ENCODE results near the gene CALB2.

DNA sequence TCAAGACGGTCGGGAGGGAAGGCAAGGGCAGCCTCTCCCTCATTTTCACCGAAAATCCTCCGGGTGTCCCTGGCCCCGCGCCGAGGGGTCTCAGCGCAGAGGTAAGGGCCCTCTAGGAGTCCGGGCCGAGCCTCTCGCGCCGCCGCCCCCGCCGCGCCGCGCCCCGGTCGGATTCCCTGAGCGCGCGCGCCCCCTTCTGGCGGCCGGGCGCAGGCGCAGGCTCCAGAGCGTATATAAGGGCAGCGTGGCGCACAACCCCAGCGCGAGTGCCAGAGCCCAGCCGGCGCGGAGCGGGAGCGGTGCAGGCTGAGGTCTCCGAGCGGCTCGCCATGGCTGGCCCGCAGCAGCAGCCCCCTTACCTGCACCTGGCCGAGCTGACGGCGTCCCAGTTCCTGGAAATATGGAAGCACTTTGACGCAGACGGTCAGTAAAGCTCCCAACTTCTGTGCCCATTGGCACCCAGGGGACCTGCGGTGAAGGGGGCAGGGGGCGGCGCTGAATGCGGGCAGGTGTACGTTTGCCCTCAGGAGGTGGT lies at the start of gene CALB2:
- TF ChIP-seq CTCF (IDR thresholded peaks at IDR 0.05) (peak; percentile 98), ZFX (IDR thresholded peaks at IDR 0.05; ENCODE audit: borderline replicate concordance) (no peak)

Measured in 22Rv1 (cell line).